HuH-7.5 (cell line): Measurements from ENCODE around the gene KRT6C.
"Not testable (repeated sequence)": the region's sequence is repeated elsewhere in the genome, so short reads cannot be mapped to it uniquely, and the experiment has no call there.

ENCODE experiments used
- DNase-seq: peaks from one replicate; pipeline ENCODE4 v3.0.0; 2011; ENCODE audit warnings: low spot score

Gene KRT6C

GRCh38 chr12:52499806-52500560 lies 26.4 kb upstream of the KRT6C start:
- DNase-seq: no peak

- no peak for DNase-seq
Measured at GRCh38 chr12:52498946-52499345, 25.3 kb upstream of the KRT6C start.

- DNase-seq: no peak
Measured at GRCh38 chr12:52497975-52498374, 24.4 kb upstream of the KRT6C start.

- DNase-seq: no peak
Measured at GRCh38 chr12:52496590-52497071, 23.0 kb upstream of the KRT6C start.

DNA sequence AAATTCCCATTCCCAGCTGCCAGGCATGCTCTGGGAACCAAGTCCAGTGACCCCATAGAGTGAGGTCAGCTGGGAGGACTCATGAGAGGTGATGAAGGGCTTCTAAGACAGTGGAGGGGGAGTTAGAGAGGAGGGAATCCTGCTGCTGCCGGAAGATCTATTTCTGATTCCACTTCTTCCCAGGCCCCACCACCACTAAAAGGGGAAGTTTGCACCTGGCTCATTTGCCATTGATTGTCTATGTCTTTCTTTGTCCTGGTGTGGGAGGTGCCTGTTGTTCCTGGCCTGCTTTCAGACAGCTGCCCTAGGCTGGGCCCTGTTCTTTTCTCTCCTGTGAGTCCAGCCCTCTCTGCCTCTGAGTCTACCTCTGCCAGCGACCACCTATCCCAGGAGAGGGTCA lies 22.4 kb upstream of the KRT6C start:
- no peak for DNase-seq

- DNase-seq: no peak
Measured at GRCh38 chr12:52495389-52495788, 21.8 kb upstream of the KRT6C start.

DNA sequence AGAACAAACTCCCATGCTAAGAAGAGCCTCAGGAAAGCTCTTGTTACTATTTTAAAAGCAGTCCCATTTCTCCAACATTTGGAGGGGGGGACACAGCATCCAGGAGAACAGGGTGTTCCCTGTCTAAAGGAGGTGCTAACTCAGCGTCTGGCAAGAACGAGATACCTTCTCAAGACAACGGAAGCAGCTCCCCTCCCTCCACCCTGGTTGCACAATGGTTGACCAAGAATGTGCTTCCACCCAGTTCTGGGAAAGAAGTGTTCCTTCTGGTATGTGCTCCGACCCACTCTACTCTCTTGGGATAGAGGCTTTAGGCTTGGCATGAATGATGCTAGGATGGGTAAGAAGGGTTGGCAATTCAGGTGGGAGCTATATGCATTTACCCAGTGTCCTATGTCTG lies 20.9 kb upstream of the KRT6C start:
- DNase-seq: no peak

DNA sequence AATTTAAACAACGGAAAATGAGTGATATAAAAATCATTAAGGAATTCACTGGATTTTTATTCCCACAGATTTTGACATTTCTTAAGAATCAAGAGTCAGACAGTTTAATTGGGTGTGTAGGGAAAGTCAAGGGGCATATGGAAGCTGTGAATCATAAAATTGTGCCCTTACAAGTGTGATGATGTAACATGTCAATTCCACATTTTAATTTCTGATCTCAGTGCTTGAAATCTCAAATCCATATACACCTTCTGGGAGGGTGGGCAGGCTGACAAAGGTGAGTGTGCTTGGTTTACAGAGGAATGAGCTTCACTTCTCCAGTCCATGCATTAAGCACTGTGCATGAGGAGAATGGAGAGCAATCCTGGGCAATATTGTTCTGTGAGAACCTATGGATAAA lies 20.5 kb upstream of the KRT6C start:
- DNase-seq: no peak

DNA sequence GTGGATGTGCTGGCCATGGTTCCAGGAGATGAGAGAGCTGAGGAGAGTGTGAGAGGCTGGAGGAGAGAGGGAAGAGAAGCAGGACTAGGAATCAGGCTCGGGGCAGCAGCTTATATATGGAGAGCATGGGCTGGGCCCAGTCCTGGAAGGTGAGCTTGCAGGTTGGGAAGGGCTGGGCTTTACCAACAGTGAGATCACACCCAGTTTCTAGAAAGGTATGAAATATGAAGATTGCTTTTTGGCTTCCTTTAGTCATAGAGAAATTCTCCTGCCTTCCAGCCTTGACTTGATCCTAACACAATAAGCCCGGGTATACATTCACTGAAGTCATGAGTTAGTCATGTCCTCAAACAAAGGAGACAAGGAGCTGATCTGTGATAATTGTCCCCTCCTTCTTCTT lies 19.6 kb upstream of the KRT6C start, which contains the start of gene KRT6A:
Gene KRT6A (minus strand): TSS at position 86 of the 400 bp plus-strand sequence. CDS start 69 bp downstream, at position 17.
- DNase-seq: no peak

GRCh38 chr12:52492405-52492804 lies 18.8 kb upstream of the KRT6C start:
- not testable (repeated sequence) for DNase-seq

DNA sequence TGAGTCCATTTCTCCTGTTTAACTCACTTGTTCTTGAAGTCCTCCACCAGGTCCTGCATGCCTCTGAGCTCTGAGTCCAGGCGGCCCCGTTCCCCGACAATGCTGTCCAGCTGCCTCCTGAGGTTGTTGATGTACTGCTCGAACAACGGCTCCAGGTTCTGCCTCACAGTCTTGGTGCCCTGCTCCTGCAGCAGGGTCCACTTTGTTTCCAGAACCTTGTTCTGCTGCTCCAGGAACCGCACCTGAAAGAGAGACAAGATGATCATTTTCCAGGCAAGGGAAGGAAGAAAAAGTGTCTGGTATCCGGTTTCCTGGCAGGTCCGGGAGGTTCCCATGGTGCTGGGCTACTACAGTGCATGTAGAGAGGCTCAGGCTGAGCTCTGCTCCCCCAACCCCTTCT lies 17.9 kb upstream of the KRT6C start:
- not testable (repeated sequence) for DNase-seq

- DNase-seq: no peak
Measured at GRCh38 chr12:52488736-52489135, 15.1 kb upstream of the KRT6C start.

GRCh38 chr12:52487744-52488443 lies 14.3 kb upstream of the KRT6C start:
- DNase-seq: not testable (repeated sequence)

GRCh38 chr12:52487211-52487610 lies 13.6 kb upstream of the KRT6C start:
- no peak for DNase-seq

GRCh38 chr12:52486166-52487105 lies 12.8 kb upstream of the KRT6C start:
- no peak for DNase-seq

- DNase-seq: no peak
Measured at GRCh38 chr12:52480073-52480472, 6.5 kb upstream of the KRT6C start.

- DNase-seq: no peak
Measured at GRCh38 chr12:52477651-52478050, 4.0 kb upstream of the KRT6C start.

GRCh38 chr12:52474212-52474611 lies 607 bp upstream of the KRT6C start:
- DNase-seq: no peak

- no peak for DNase-seq
Measured at GRCh38 chr12:52469853-52470252, 3.8 kb downstream of the KRT6C start.

DNA sequence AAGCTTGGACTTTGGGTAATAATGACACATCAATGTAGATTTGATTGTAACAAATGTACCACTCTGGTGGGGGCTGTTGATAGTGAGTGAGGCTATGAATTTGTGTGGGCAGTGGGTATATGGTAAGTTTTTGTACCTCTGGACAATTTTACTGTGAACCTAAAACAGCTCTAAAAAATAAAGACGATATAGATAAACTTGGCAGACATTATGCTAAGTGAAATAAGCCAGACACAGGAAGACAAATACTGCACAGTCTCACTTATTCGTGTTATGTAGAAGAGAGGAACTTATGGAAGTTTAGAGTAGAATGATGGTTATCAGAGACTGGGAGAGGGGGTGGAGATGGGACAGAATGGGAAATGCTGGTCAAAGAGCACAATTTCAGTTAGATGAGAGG lies 8.7 kb downstream of the KRT6C start:
- DNase-seq: no peak

DNA sequence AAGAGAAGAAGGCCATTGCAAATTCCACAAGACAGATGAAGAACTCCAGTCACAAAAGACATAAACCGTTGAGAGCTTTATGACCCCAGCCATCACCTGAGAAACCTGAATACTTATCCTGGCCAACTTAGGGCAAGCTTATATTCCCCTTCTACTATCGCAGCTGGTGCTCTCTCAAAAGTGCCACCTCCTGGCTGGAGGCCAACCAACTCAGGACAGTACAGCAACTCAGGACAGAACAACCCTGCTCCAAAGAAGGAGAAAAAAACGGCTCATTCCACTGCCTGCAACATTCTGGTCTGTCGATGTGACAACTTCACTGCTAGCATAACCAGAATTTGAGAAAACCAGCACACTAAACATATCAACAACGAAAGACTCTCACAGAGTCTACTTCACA lies 11.9 kb downstream of the KRT6C start:
- no peak for DNase-seq

DNA sequence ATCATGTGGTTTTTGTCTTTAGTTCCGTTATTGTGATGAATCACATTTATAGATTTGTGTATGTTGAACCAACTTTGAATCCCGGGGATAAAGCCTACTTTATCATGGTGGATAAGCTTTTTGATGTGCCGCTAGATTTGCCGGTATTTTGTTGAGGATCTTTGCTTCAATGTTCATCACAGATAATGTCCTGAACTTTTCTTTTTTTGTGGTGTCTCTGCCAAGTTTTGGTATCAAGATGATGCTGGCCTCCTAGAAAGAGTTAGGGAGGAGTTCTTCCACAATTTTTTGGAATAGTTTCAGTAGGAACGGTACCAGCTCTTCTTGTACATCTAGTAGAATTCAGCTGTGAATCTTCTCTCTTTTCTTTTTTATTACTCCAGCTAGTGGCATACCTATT lies 14.7 kb downstream of the KRT6C start:
- DNase-seq: no peak
